ENCODE data around the gene HIBCH. TPM values are rescaled to one million over a fixed set of nuclear protein-coding genes. Genes with fewer than 3 reads are reported as not detected.
"Not testable (repeated sequence)": the region's sequence is repeated elsewhere in the genome, so short reads cannot be mapped to it uniquely, and the experiment has no call there.

Gene HIBCH
- total and polyA plus RNA-seq, 4 donors = 20.2 to 65.2 (median 32.8) TPM

DNA sequence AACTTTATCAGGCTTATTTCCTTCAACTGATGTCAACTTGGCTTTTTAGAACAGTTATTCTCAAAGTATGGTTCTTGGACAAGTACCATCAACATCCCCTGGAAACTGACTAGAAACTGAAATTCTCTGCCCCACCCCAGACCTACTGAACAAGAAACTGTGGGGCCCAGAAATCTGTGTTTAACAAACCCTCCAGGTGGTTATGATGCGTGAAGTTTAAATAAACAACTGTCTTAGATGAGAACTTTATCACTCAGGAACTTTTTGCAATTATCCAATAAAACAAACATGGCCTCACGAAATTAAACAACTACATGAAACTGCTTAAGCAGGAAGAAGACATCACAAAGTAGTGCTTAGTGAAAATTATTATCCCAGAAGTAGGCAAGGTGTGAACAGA, 4.4 kb downstream of the HIBCH start:
- peaks cover 0 to 4% (median 0%) of the 10 kb centered on the region in 4 donors for H3K36me3 ChIP-seq (ENCODE audit: control insufficient read depth in 4 of 4, insufficient read depth in 3 of 4, low read depth in 1 of 4, low read length in 3 of 4)
- no peaks in the 10 kb centered on the region for H3K27me3 ChIP-seq (ENCODE audit: control insufficient read depth in 4 of 4, insufficient read depth in 4 of 4, low read length in 3 of 4)
- peak overlapping the region in 1 of 2 donors; percentile 41 for H3K27ac ChIP-seq (ENCODE audit: low read depth in 1 of 2, low read length in 2 of 2)
- no peaks in the 10 kb centered on the region for H3K9me3 ChIP-seq (ENCODE audit: control insufficient read depth in 4 of 4, low read length in 3 of 4)
- WGBS = 31% methylated on average over 2 of the region's 2 CpGs
- H3K9ac ChIP-seq (ENCODE audit: low read depth in 1 of 2, low read length in 2 of 2) = no peak overlapping the region
- DNase-seq (ENCODE audit: low spot score) = no peak
- no peak overlapping the region for H3K4me3 ChIP-seq (ENCODE audit: low read depth in 1 of 3, low read length in 3 of 3)
- H3K4me1 ChIP-seq (ENCODE audit: control insufficient read depth in 4 of 4, insufficient read depth in 4 of 4, low read length in 3 of 4) = peaks cover 2 to 49% (median 39%) of the 10 kb centered on the region in 4 donors
- TF ChIP-seq FOXA1 (IDR thresholded peaks at IDR 0.05) = no peak
- no peak for TF ChIP-seq YY1 (IDR thresholded peaks at IDR 0.05)
- no peak for TF ChIP-seq NR2F2 (IDR thresholded peaks at IDR 0.05)
- TF ChIP-seq FOXA2 (IDR thresholded peaks at IDR 0.05) = no peak
- TF ChIP-seq, protein P1, sequence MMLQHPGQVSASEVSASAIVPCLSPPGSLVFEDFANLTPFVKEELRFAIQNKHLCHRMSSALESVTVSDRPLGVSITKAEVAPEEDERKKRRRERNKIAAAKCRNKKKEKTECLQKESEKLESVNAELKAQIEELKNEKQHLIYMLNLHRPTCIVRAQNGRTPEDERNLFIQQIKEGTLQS (IDR thresholded peaks at IDR 0.05) = no peak
- no peak for TF ChIP-seq TAF1 (conservative IDR thresholded peaks at IDR 0.05)

DNA sequence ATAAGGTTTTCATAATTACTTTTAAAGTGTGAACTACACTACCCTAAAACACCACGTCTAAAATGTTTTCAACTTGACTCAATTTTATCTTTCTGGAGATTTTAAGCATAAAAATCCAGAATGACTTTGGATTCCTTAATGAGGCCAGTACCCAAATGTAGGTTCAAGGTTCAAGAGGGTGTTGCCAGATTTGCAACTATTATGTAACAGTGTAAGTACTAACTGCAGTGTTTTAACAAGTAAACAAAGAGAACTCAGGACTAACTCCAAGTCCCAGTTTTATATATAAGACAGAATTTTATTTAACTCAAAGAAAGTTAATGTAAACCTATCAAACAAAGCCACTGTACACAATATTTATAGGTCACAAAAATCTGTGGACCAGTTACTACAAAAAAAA, 5.7 kb downstream of the HIBCH start:
- no peaks in the 10 kb centered on the region for H3K9me3 ChIP-seq (ENCODE audit: control insufficient read depth in 4 of 4, low read length in 3 of 4)
- peaks cover 0 to 4% (median 3%) of the 10 kb centered on the region in 4 donors for H3K36me3 ChIP-seq (ENCODE audit: control insufficient read depth in 4 of 4, insufficient read depth in 3 of 4, low read depth in 1 of 4, low read length in 3 of 4)
- peaks cover 2 to 47% (median 37%) of the 10 kb centered on the region in 4 donors for H3K4me1 ChIP-seq (ENCODE audit: control insufficient read depth in 4 of 4, insufficient read depth in 4 of 4, low read length in 3 of 4)
- DNase-seq (ENCODE audit: low spot score) = no peak
- H3K4me3 ChIP-seq (ENCODE audit: low read depth in 1 of 3, low read length in 3 of 3) = no peak overlapping the region
- WGBS = 24% methylated on average over 1 of the region's 1 CpG
- H3K27me3 ChIP-seq (ENCODE audit: control insufficient read depth in 4 of 4, insufficient read depth in 4 of 4, low read length in 3 of 4) = no peaks in the 10 kb centered on the region
- H3K9ac ChIP-seq (ENCODE audit: low read depth in 1 of 2, low read length in 2 of 2) = peak overlapping the region in 1 of 2 donors; percentile 9
- no peak overlapping the region for H3K27ac ChIP-seq (ENCODE audit: low read depth in 1 of 2, low read length in 2 of 2)
- TF ChIP-seq HNF4A (conservative IDR thresholded peaks at IDR 0.05) (peak; percentile 87 to 89), JUND (IDR thresholded peaks at IDR 0.05) (peak in 1 of 2 donors; percentile 36), NR2F2 (IDR thresholded peaks at IDR 0.05) (no peak), RXRA (IDR thresholded peaks at IDR 0.05) (peak; percentile 61 to 64), YY1 (IDR thresholded peaks at IDR 0.05) (peak; percentile 25), SP1 (IDR thresholded peaks at IDR 0.05) (peak; percentile 54), FOXA1 (IDR thresholded peaks at IDR 0.05) (no peak), RAD21 (IDR thresholded peaks at IDR 0.05) (no peak), FOXA2 (IDR thresholded peaks at IDR 0.05) (peak; percentile 53), HNF4G (IDR thresholded peaks at IDR 0.05) (peak; percentile 50)
- TF ChIP-seq, protein P2, sequence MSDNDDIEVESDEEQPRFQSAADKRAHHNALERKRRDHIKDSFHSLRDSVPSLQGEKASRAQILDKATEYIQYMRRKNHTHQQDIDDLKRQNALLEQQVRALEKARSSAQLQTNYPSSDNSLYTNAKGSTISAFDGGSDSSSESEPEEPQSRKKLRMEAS (IDR thresholded peaks at IDR 0.05) = peak; percentile 33
- TF ChIP-seq, protein P1 (IDR thresholded peaks at IDR 0.05) = no peak
- TF ChIP-seq, protein P3, sequence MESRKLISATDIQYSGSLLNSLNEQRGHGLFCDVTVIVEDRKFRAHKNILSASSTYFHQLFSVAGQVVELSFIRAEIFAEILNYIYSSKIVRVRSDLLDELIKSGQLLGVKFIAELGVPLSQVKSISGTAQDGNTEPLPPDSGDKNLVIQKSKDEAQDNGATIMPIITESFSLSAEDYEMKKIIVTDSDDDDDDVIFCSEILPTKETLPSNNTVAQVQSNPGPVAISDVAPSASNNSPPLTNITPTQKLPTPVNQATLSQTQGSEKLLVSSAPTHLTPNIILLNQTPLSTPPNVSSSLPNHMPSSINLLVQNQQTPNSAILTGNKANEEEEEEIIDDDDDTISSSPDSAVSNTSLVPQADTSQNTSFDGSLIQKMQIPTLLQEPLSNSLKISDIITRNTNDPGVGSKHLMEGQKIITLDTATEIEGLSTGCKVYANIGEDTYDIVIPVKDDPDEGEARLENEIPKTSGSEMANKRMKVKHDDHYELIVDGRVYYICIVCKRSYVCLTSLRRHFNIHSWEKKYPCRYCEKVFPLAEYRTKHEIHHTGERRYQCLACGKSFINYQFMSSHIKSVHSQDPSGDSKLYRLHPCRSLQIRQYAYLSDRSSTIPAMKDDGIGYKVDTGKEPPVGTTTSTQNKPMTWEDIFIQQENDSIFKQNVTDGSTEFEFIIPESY (IDR thresholded peaks at IDR 0.05) = peak; percentile 18

DNA sequence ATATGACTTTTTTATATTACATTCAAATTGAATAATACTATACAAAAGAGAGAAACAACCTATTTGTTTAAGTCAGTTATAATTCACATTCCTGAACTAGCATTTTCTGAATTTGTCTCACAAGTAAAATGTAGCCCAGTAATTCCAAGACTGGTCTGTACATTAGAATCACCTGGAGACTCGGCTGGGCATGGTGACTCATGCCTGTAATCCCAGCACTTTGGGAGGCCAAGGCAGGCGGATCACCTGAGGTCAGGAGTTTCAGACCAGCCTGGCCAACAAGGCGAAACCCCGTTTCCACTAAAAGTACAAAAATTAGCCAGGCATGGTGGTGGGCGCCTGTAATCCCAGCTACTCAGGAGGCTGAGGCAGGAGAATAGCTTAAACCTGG, 7.0 kb downstream of the HIBCH start:
- not testable (repeated sequence) for H3K4me3 ChIP-seq (ENCODE audit: low read depth in 1 of 3, low read length in 3 of 3); H3K36me3 ChIP-seq (ENCODE audit: control insufficient read depth in 4 of 4, insufficient read depth in 3 of 4, low read depth in 1 of 4, low read length in 3 of 4); H3K9ac ChIP-seq (ENCODE audit: low read depth in 1 of 2, low read length in 2 of 2); H3K27ac ChIP-seq (ENCODE audit: low read depth in 1 of 2, low read length in 2 of 2); DNase-seq (ENCODE audit: low spot score); H3K9me3 ChIP-seq (ENCODE audit: control insufficient read depth in 4 of 4, low read length in 3 of 4); H3K27me3 ChIP-seq (ENCODE audit: control insufficient read depth in 4 of 4, insufficient read depth in 4 of 4, low read length in 3 of 4)
- peaks cover 2 to 37% (median 28%) of the 10 kb centered on the region in 4 donors for H3K4me1 ChIP-seq (ENCODE audit: control insufficient read depth in 4 of 4, insufficient read depth in 4 of 4, low read length in 3 of 4)
- WGBS = 80% methylated on average over 5 of the region's 5 CpGs

All from liver (tissue), 9 donors.